ENCODE data around the gene CPB1. TPM values are rescaled to one million over a fixed set of nuclear protein-coding genes. Genes with fewer than 3 reads are reported as not detected.

CPB1 gene
- total RNA-seq, 2 experiments from 2014 or later = not detected

GRCh38 chr3:148829926-148830325 lies 2.3 kb downstream of the CPB1 start:
- Mint-ChIP-seq H3K36me3 (ENCODE audit: low read depth) (no peaks in the 10 kb centered on the region), H3K4me3 (no peak overlapping the region), H3K27me3 (peaks cover 4% of the 10 kb centered on the region), H3K9me3 (no peaks in the 10 kb centered on the region), H3K27ac (no peak overlapping the region), H3K4me1 (ENCODE audit: low read depth) (no peaks in the 10 kb centered on the region)
- no peak for DNase-seq
- ChIA-PET CTCF (no interaction called here), POLR2A (no interaction called here)
- ATAC-seq = no peak
- intact Hi-C loops (cut with micrococcal nuclease) = no loop called here
- no peak for TF ChIP-seq CTCF (IDR thresholded peaks at IDR 0.05)

GRCh38 chr3:148833223-148833622 lies 5.6 kb downstream of the CPB1 start:
- no peaks in the 10 kb centered on the region for H3K36me3 Mint-ChIP-seq (ENCODE audit: low read depth)
- ChIA-PET POLR2A (no interaction called here), CTCF (no interaction called here)
- H3K4me1 Mint-ChIP-seq (ENCODE audit: low read depth) = no peaks in the 10 kb centered on the region
- no peak overlapping the region for H3K4me3 Mint-ChIP-seq
- DNase-seq = no peak
- no peak for TF ChIP-seq CTCF (IDR thresholded peaks at IDR 0.05)
- intact Hi-C loops (cut with micrococcal nuclease) = no loop called here
- no peaks in the 10 kb centered on the region for H3K9me3 Mint-ChIP-seq
- ATAC-seq = no peak
- H3K27ac Mint-ChIP-seq = no peak overlapping the region
- peaks cover 7% of the 10 kb centered on the region for H3K27me3 Mint-ChIP-seq

GRCh38 chr3:148839805-148840204 lies 12.2 kb downstream of the CPB1 start:
- no peaks in the 10 kb centered on the region for H3K9me3 Mint-ChIP-seq
- no peak for ATAC-seq
- CTCF ChIA-PET = no interaction called here

GRCh38 chr3:148840451-148840850 lies 12.8 kb downstream of the CPB1 start:
- CTCF ChIA-PET = no interaction called here
- no peak for DNase-seq
- Mint-ChIP-seq H3K27ac (no peak overlapping the region), H3K4me3 (no peak overlapping the region), H3K27me3 (peaks cover 3% of the 10 kb centered on the region), H3K4me1 (ENCODE audit: low read depth) (no peaks in the 10 kb centered on the region), H3K9me3 (no peaks in the 10 kb centered on the region), H3K36me3 (ENCODE audit: low read depth) (no peaks in the 10 kb centered on the region)
- ATAC-seq = no peak
- POLR2A ChIA-PET = no interaction called here
- no peak for TF ChIP-seq CTCF (IDR thresholded peaks at IDR 0.05)
- intact Hi-C loops (cut with micrococcal nuclease) = no loop called here

More at GRCh38 chr3:148839805-148840204, 12.2 kb downstream of the CPB1 start:
- Mint-ChIP-seq H3K36me3 (ENCODE audit: low read depth) (no peaks in the 10 kb centered on the region), H3K27ac (no peak overlapping the region), H3K4me1 (ENCODE audit: low read depth) (no peaks in the 10 kb centered on the region), H3K27me3 (peaks cover 4% of the 10 kb centered on the region), H3K4me3 (no peak overlapping the region)
- intact Hi-C loops (cut with micrococcal nuclease) = no loop called here
- no peak for TF ChIP-seq CTCF (IDR thresholded peaks at IDR 0.05)
- DNase-seq = no peak
- POLR2A ChIA-PET = no interaction called here

GRCh38 chr3:148845756-148846395 lies 18.3 kb downstream of the CPB1 start:
- Mint-ChIP-seq H3K9me3 (no peaks in the 10 kb centered on the region), H3K4me3 (no peak overlapping the region), H3K4me1 (ENCODE audit: low read depth) (no peaks in the 10 kb centered on the region), H3K27ac (no peak overlapping the region), H3K36me3 (ENCODE audit: low read depth) (no peaks in the 10 kb centered on the region), H3K27me3 (peaks cover 2% of the 10 kb centered on the region)
- ATAC-seq (no peak), DNase-seq (no peak)
- intact Hi-C loops (cut with micrococcal nuclease) = no loop called here
- ChIA-PET POLR2A (no interaction called here), CTCF (interaction anchor here (4.3 kb wide), 1 partner anchor 15 kb away, joined by 25 read pairs; no protein-coding TSS in a partner anchor)
- TF ChIP-seq CTCF (IDR thresholded peaks at IDR 0.05) = no peak
